Astrocyte of the cerebellum (primary cell): ENCODE data around the gene CASQ2.

Source experiments
- DNase-seq: peaks from one replicate; pipeline ENCODE4 v3.0.0-alpha.2; 2011; ENCODE audit warnings: low read depth
- H3K4me3 ChIP-seq: 2 replicates; pipeline ENCODE4 v1.5.1; 2011; ENCODE audit warnings: mild to moderate bottlenecking, low read depth, low read length, moderate library complexity
- CTCF ChIP-seq: IDR thresholded peaks from 2 replicates; pipeline ENCODE4 v1.5.1; 2012; ENCODE audit warnings: low read length, low read depth, moderate library complexity, mild to moderate bottlenecking; ENCODE audit errors: missing control alignments
- in situ Hi-C: cut with HindIII; loops from 2 replicates; pipeline ENCODE4 v1.10.0; 2017; ENCODE audit warnings: low sequenced_read_pairs

CASQ2 gene

GRCh38 chr1:115796036-115796435 is 27.5 kb upstream of the CASQ2 start:
- in situ Hi-C loops, result no loop called here

GRCh38 chr1:115794976-115795639 is 26.6 kb upstream of the CASQ2 start:
- in situ Hi-C loops, result no loop called here
- no peak for TF ChIP-seq CTCF
- H3K4me3 ChIP-seq, result no peak overlapping the region
- DNase-seq, result no peak

More at GRCh38 chr1:115796036-115796435, 27.5 kb upstream of the CASQ2 start:
- no peak overlapping the region for H3K4me3 ChIP-seq
- DNase-seq, result no peak
- TF ChIP-seq CTCF, result no peak

GRCh38 chr1:115793162-115793561 is 24.6 kb upstream of the CASQ2 start:
- no peak overlapping the region for H3K4me3 ChIP-seq
- in situ Hi-C loops, result no loop called here
- TF ChIP-seq CTCF, result no peak
- DNase-seq, result no peak

- in situ Hi-C loops, result no loop called here
- no peak overlapping the region for H3K4me3 ChIP-seq
- DNase-seq, result no peak
- no peak for TF ChIP-seq CTCF
These were observed 23.3 kb upstream of the CASQ2 start for GRCh38 chr1:115791816-115792215.

GRCh38 chr1:115790846-115791245 is 22.3 kb upstream of the CASQ2 start:
- in situ Hi-C loops, result no loop called here
- TF ChIP-seq CTCF, result no peak
- no peak overlapping the region for H3K4me3 ChIP-seq
- no peak for DNase-seq

- no peak for DNase-seq
- TF ChIP-seq CTCF, result no peak
- H3K4me3 ChIP-seq, result no peak overlapping the region
- in situ Hi-C loops, result no loop called here
These were observed 21.8 kb upstream of the CASQ2 start for GRCh38 chr1:115790356-115790755.
